Measurements from ENCODE around the gene RERGL. TPM values are rescaled to one million over a fixed set of nuclear protein-coding genes. Genes with fewer than 3 reads are reported as not detected.

The RERGL gene, protein sequence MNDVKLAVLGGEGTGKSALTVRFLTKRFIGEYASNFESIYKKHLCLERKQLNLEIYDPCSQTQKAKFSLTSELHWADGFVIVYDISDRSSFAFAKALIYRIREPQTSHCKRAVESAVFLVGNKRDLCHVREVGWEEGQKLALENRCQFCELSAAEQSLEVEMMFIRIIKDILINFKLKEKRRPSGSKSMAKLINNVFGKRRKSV
- not detected in 5 replicates for total RNA-seq (2022; extraction: Qiagen RNA extraction; ENCODE audit: low read depth)

GRCh38 chr12:18090093-18090492, at the start of gene RERGL:
Gene RERGL, minus strand, starts transcription at chr12:18090193. Its CDS starts 53 bp downstream, at chr12:18090140.

Other genes with a start within 250 kb of the RERGL start
- gene PIK3C2G, start 171.3 kb upstream of the RERGL start, total RNA-seq (2022; extraction: Qiagen RNA extraction; ENCODE audit: low read depth) = not detected in 5 replicates